Measurements from ENCODE around the gene PLEKHM3. TPM values are rescaled to one million over a fixed set of nuclear protein-coding genes. Genes with fewer than 3 reads are reported as not detected.

The PLEKHM3 gene
- total RNA-seq, 1 experiment from 2014 or later: 6.5 TPM

DNA sequence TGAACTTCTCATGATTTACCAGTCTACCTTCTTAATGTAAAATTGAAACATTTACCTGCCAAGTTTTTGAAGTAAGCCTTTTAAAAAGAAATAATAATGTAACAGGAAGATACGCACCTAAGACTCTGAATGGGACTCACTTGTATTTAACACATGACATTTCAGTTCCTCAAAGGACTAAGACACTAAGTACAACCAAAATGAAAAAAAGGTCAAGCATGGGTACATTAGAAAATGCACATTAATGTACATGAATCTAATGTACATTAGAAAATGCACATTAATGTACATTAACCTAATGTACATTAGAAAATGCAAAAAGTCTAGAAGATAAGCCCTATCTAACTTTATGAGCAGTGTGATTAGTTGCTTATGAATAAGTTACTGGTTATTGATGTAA lies 186.3 kb downstream of the PLEKHM3 start:
- Histone ChIP-seq H3K4me3 (ENCODE audit: low read depth, low read length, poor library complexity, severe bottlenecking) (no peak overlapping the region), H3K36me3 (ENCODE audit: insufficient read depth, low read length, poor library complexity, severe bottlenecking) (no peaks in the 10 kb centered on the region), H3K4me1 (ENCODE audit: insufficient read depth, low read length, poor library complexity, severe bottlenecking) (no peaks in the 10 kb centered on the region), H3K9me3 (ENCODE audit: low read depth, low read length, poor library complexity, severe bottlenecking) (no peaks in the 10 kb centered on the region), H3K27me3 (replicated peaks; ENCODE audit: insufficient read depth, low read depth, low read length, poor library complexity) (no peaks in the 10 kb centered on the region), H3K27ac (ENCODE audit: low read depth, low read length, poor library complexity, severe bottlenecking) (no peak overlapping the region)
- DNase-seq (ENCODE audit: low spot score): no peak
- TF ChIP-seq, protein P1, sequence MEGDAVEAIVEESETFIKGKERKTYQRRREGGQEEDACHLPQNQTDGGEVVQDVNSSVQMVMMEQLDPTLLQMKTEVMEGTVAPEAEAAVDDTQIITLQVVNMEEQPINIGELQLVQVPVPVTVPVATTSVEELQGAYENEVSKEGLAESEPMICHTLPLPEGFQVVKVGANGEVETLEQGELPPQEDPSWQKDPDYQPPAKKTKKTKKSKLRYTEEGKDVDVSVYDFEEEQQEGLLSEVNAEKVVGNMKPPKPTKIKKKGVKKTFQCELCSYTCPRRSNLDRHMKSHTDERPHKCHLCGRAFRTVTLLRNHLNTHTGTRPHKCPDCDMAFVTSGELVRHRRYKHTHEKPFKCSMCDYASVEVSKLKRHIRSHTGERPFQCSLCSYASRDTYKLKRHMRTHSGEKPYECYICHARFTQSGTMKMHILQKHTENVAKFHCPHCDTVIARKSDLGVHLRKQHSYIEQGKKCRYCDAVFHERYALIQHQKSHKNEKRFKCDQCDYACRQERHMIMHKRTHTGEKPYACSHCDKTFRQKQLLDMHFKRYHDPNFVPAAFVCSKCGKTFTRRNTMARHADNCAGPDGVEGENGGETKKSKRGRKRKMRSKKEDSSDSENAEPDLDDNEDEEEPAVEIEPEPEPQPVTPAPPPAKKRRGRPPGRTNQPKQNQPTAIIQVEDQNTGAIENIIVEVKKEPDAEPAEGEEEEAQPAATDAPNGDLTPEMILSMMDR (conservative IDR thresholded peaks at IDR 0.05; ENCODE audit: low read depth, low read length): no peak
- TF ChIP-seq EZH2 (IDR thresholded peaks at IDR 0.05; ENCODE audit: borderline replicate concordance, low read depth, low read length, poor library complexity, severe bottlenecking): no peak
- no TSS peak for BruUV-seq (replicated peaks)
- intact Hi-C loops (cut with micrococcal nuclease; ENCODE audit: unreplicated experiment): no loop called here
- CTCF ChIA-PET: no interaction called here
- POLR2A ChIA-PET (ENCODE audit: low non-redundant PET): no interaction called here

DNA sequence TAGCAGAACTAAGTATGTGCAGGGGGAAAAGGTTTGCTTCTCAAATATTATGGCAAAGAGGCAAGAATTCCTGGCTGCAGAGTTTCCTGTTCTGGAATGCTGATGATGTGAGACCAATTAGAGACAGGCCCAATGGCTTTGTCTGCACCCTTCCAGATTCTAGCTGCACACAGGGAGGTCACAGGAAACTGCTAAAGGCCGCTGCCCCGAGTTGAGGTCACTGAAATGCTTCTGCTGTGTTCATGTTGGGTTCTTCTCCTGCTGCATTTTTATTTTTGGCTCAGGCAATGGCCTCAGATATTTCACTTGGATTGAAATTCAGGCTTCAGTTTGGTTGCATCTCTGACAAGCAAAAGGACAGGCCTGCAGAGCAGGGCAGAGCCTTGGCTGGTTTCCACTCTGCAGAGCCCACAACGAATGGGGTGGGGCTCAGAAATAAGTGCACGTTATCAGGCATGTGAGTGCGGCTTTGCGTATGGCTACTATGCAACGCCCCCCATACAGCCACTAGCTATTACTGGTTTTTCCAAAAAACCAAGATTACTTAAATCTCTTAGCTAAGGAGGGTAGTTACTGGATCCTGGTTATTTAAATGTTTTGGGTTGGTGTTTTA lies 188.7 kb downstream of the PLEKHM3 start:
- Histone ChIP-seq H3K4me3 (ENCODE audit: low read depth, low read length, poor library complexity, severe bottlenecking) (no peak overlapping the region), H3K27me3 (replicated peaks; ENCODE audit: insufficient read depth, low read depth, low read length, poor library complexity) (no peaks in the 10 kb centered on the region), H3K9me3 (ENCODE audit: low read depth, low read length, poor library complexity, severe bottlenecking) (no peaks in the 10 kb centered on the region), H3K36me3 (ENCODE audit: insufficient read depth, low read length, poor library complexity, severe bottlenecking) (no peaks in the 10 kb centered on the region), H3K27ac (ENCODE audit: low read depth, low read length, poor library complexity, severe bottlenecking) (no peak overlapping the region), H3K4me1 (ENCODE audit: insufficient read depth, low read length, poor library complexity, severe bottlenecking) (no peaks in the 10 kb centered on the region)
- POLR2A ChIA-PET (ENCODE audit: low non-redundant PET): no interaction called here
- TF ChIP-seq, protein P1 (conservative IDR thresholded peaks at IDR 0.05; ENCODE audit: low read depth, low read length): no peak
- no peak for TF ChIP-seq EZH2 (IDR thresholded peaks at IDR 0.05; ENCODE audit: borderline replicate concordance, low read depth, low read length, poor library complexity, severe bottlenecking)
- no peak for DNase-seq (ENCODE audit: low spot score)
- BruUV-seq (replicated peaks): no TSS peak
- intact Hi-C loops (cut with micrococcal nuclease; ENCODE audit: unreplicated experiment): no loop called here
- CTCF ChIA-PET: no interaction called here

GRCh38 chr2:207835805-207836204 lies 189.5 kb downstream of the PLEKHM3 start:
- intact Hi-C loops (cut with micrococcal nuclease; ENCODE audit: unreplicated experiment): no loop called here
- no peak overlapping the region for H3K27ac ChIP-seq (ENCODE audit: low read depth, low read length, poor library complexity, severe bottlenecking)
- no peaks in the 10 kb centered on the region for H3K36me3 ChIP-seq (ENCODE audit: insufficient read depth, low read length, poor library complexity, severe bottlenecking)
- no peaks in the 10 kb centered on the region for H3K9me3 ChIP-seq (ENCODE audit: low read depth, low read length, poor library complexity, severe bottlenecking)
- DNase-seq (ENCODE audit: low spot score): no peak
- no peak for TF ChIP-seq EZH2 (IDR thresholded peaks at IDR 0.05; ENCODE audit: borderline replicate concordance, low read depth, low read length, poor library complexity, severe bottlenecking)
- TF ChIP-seq, protein P1 (conservative IDR thresholded peaks at IDR 0.05; ENCODE audit: low read depth, low read length): no peak
- CTCF ChIA-PET: no interaction called here
- no peak overlapping the region for H3K4me3 ChIP-seq (ENCODE audit: low read depth, low read length, poor library complexity, severe bottlenecking)
- no peaks in the 10 kb centered on the region for H3K27me3 ChIP-seq (replicated peaks; ENCODE audit: insufficient read depth, low read depth, low read length, poor library complexity)
- POLR2A ChIA-PET (ENCODE audit: low non-redundant PET): no interaction called here
- BruUV-seq (replicated peaks): no TSS peak
- no peaks in the 10 kb centered on the region for H3K4me1 ChIP-seq (ENCODE audit: insufficient read depth, low read length, poor library complexity, severe bottlenecking)

Measured in A673 (cell line).